Fibroblast of the aortic adventitia (primary cell): ENCODE data around the gene EML2. TPM values are rescaled to one million over a fixed set of nuclear protein-coding genes. Genes with fewer than 3 reads are reported as not detected.
A peak's percentile ranks its signal among the peaks of the same experiment; 100 is the strongest.

Source experiments
- DNase-seq: peaks from one replicate; pipeline ENCODE4 v3.0.0-alpha.2; 2010; ENCODE audit warnings: low read depth
- H3K4me3 ChIP-seq: 2 replicates; pipeline ENCODE4 v1.5.1; 2011; ENCODE audit warnings: low read depth, mild to moderate bottlenecking, control low read depth, low read length, moderate library complexity
- CTCF ChIP-seq: IDR thresholded peaks from 2 replicates; pipeline ENCODE4 v1.5.1; 2011; ENCODE audit warnings: mild to moderate bottlenecking, low read length, control low read depth, inconsistent platforms; ENCODE audit not compliant: insufficient read depth
- total RNA-seq: library from RNA; depleted of rRNA; stranded (reverse); fragments of >200 nt; gene quantifications from 2 replicates; pipeline ENCODE4 v1.2.3, GENCODE V29; 2012; ENCODE audit warnings: low replicate concordance

Gene EML2
- total RNA-seq, 1 donor = 9.9 TPM

- peak overlapping the region; percentile 25 for H3K4me3 ChIP-seq
- DNase-seq = peak; percentile 57
- no peak for TF ChIP-seq CTCF
Observed at GRCh38 chr19:45677351-45678230, 38.4 kb upstream of the EML2 start.

GRCh38 chr19:45676851-45677263 is 37.7 kb upstream of the EML2 start:
- H3K4me3 ChIP-seq = no peak overlapping the region
- DNase-seq = no peak
- no peak for TF ChIP-seq CTCF

GRCh38 chr19:45674946-45675345 is 35.7 kb upstream of the EML2 start:
- TF ChIP-seq CTCF = no peak
- H3K4me3 ChIP-seq = no peak overlapping the region
- no peak for DNase-seq

- no peak overlapping the region for H3K4me3 ChIP-seq
- no peak for TF ChIP-seq CTCF
- peak; percentile 53 for DNase-seq
Observed at GRCh38 chr19:45670670-45671453, 31.7 kb upstream of the EML2 start.

GRCh38 chr19:45668342-45668871 is 29.2 kb upstream of the EML2 start:
- no peak for DNase-seq
- no peak for TF ChIP-seq CTCF
- H3K4me3 ChIP-seq = peak overlapping the region; percentile 43

GRCh38 chr19:45667620-45668341 is 28.6 kb upstream of the EML2 start, which contains the start of gene GIPR:
Gene GIPR (plus strand): TSS chr19:45668221. CDS start chr19:45669521, 1,300 bp downstream.
- no peak for DNase-seq
- no peak for TF ChIP-seq CTCF
- peak within 1 kb of the TSS; percentile 44 for H3K4me3 ChIP-seq
